HG02973 (cell line): ENCODE measurements around the gene ARAP1.
"Not testable (repeated sequence)": the region's sequence is repeated elsewhere in the genome, so short reads cannot be mapped to it uniquely, and the experiment has no call there.

Source experiments
- ATAC-seq: cut with Tn5 transposase; IDR thresholded peaks from one replicate; pipeline ENCODE4 v1.9.1; 2021; ENCODE audit warnings: moderate library complexity; ENCODE audit not compliant: unreplicated experiment

The ARAP1 gene

GRCh38 chr11:72752088-72752914 is at the start of gene ARAP1:
Gene ARAP1 (minus strand): TSS chr11:72752408. CDS start chr11:72727128, 25,280 bp downstream.
- peak; percentile 50 for ATAC-seq

GRCh38 chr11:72799441-72799840 is 47.2 kb upstream of the ARAP1 start:
- no peak for ATAC-seq

GRCh38 chr11:72798361-72798760 is 46.2 kb upstream of the ARAP1 start:
- ATAC-seq: no peak

GRCh38 chr11:72793425-72794367 is 41.5 kb upstream of the ARAP1 start, which contains the start of gene STARD10:
Gene STARD10 (minus strand): TSS chr11:72794047. CDS start chr11:72781181, 12,866 bp downstream.
- peak; percentile 80 for ATAC-seq

GRCh38 chr11:72793076-72793424 is 40.8 kb upstream of the ARAP1 start:
- ATAC-seq: no peak

GRCh38 chr11:72792437-72793021 is 40.3 kb upstream of the ARAP1 start:
- no peak for ATAC-seq

- not testable (repeated sequence) for ATAC-seq
Observed at GRCh38 chr11:72791228-72791627, 39.0 kb upstream of the ARAP1 start.

GRCh38 chr11:72789493-72790131 is 37.4 kb upstream of the ARAP1 start:
- no peak for ATAC-seq

GRCh38 chr11:72788241-72788640 is 36.0 kb upstream of the ARAP1 start:
- no peak for ATAC-seq

- ATAC-seq: no peak
Observed at GRCh38 chr11:72787216-72788104, 35.3 kb upstream of the ARAP1 start.

- no peak for ATAC-seq
Observed at GRCh38 chr11:72786305-72787215, 34.4 kb upstream of the ARAP1 start.

GRCh38 chr11:72784662-72785061 is 32.5 kb upstream of the ARAP1 start:
- ATAC-seq: no peak

GRCh38 chr11:72783144-72783905 is 31.1 kb upstream of the ARAP1 start:
- no peak for ATAC-seq

GRCh38 chr11:72782081-72782920 is 30.1 kb upstream of the ARAP1 start:
- ATAC-seq: no peak

GRCh38 chr11:72781313-72782080 is 29.3 kb upstream of the ARAP1 start:
- ATAC-seq: no peak

- ATAC-seq: no peak
Observed at GRCh38 chr11:72781063-72781312, 28.8 kb upstream of the ARAP1 start.
